Measurements from ENCODE around the gene NLRP11. TPM values are rescaled to one million over a fixed set of nuclear protein-coding genes. Genes with fewer than 3 reads are reported as not detected.

NLRP11 gene
- total RNA-seq, 1 donor from 2014 or later = not detected

- H3K36me3 Mint-ChIP-seq = peaks cover 4% of the 10 kb centered on the region
- H3K27me3 Mint-ChIP-seq (ENCODE audit: low read depth) = no peaks in the 10 kb centered on the region
Observed at GRCh38 chr19:55753401-55753800, 78.4 kb downstream of the NLRP11 start.

GRCh38 chr19:55750715-55751114 is 81.1 kb downstream of the NLRP11 start:
- no peaks in the 10 kb centered on the region for H3K27me3 Mint-ChIP-seq (ENCODE audit: low read depth)
- H3K36me3 Mint-ChIP-seq = peaks cover 2% of the 10 kb centered on the region
- H3K4me1 Mint-ChIP-seq = no peaks in the 10 kb centered on the region
- H3K9me3 Mint-ChIP-seq = peaks cover 48% of the 10 kb centered on the region
- no peak for TF ChIP-seq CTCF (IDR thresholded peaks at IDR 0.05; ENCODE audit: unreplicated experiment)
- DNase-seq (ENCODE audit: low spot score in 2 of 2, unreplicated experiment in 2 of 2) = no peak
- H3K27ac Mint-ChIP-seq = no peak overlapping the region
- no peak overlapping the region for H3K4me3 Mint-ChIP-seq

More at GRCh38 chr19:55753401-55753800, 78.4 kb downstream of the NLRP11 start:
- H3K9me3 Mint-ChIP-seq = peaks cover 51% of the 10 kb centered on the region
- no peak overlapping the region for H3K4me3 Mint-ChIP-seq
- no peak for TF ChIP-seq CTCF (IDR thresholded peaks at IDR 0.05; ENCODE audit: unreplicated experiment)
- no peaks in the 10 kb centered on the region for H3K4me1 Mint-ChIP-seq
- DNase-seq (ENCODE audit: low spot score in 2 of 2, unreplicated experiment in 2 of 2) = no peak
- no peak overlapping the region for H3K27ac Mint-ChIP-seq

- H3K4me1 Mint-ChIP-seq = no peaks in the 10 kb centered on the region
- H3K27me3 Mint-ChIP-seq (ENCODE audit: low read depth) = no peaks in the 10 kb centered on the region
- H3K9me3 Mint-ChIP-seq = peaks cover 44% of the 10 kb centered on the region
- no peak within 1 kb of the TSS for H3K4me3 Mint-ChIP-seq
- no peak within 1 kb of the TSS for H3K27ac Mint-ChIP-seq
- TF ChIP-seq CTCF (IDR thresholded peaks at IDR 0.05; ENCODE audit: unreplicated experiment) = no peak
- no peak for DNase-seq (ENCODE audit: low spot score in 2 of 2, unreplicated experiment in 2 of 2)
- H3K36me3 Mint-ChIP-seq = peaks cover 2% of the 10 kb centered on the region
Observed at GRCh38 chr19:55738302-55738701, 93.5 kb downstream of the NLRP11 start, which contains the start of gene NLRP9. TSS of gene NLRP9 (minus strand) at chr19:55738402. CDS start at chr19:55738374, 28 bp downstream.

Other genes starting within 250 kb of the NLRP11 start
- gene FIZ1, start 232.5 kb downstream of the NLRP11 start, total RNA-seq = 31.3 to 31.7 TPM (median 31.6 TPM) in 3 replicates
- 5.3 to 7.4 TPM (median 5.7 TPM) in 3 replicates for gene ZNF524, start 231.7 kb downstream of the NLRP11 start, total RNA-seq
- 18.7 to 21.4 TPM (median 21.2 TPM) in 3 replicates for gene ZNF865, start 226.4 kb downstream of the NLRP11 start, total RNA-seq
- gene ZNF784, start 207.4 kb downstream of the NLRP11 start, total RNA-seq = 12.8 to 13.7 TPM (median 12.9 TPM) in 3 replicates
- 49.6 to 53.9 TPM (median 50.9 TPM) in 3 replicates for gene ZNF580, start 191.0 kb downstream of the NLRP11 start, total RNA-seq
- 42.6 to 47.0 TPM (median 46.9 TPM) in 3 replicates for gene ZNF581, start 188.3 kb downstream of the NLRP11 start, total RNA-seq
- gene CCDC106, start 183.8 kb downstream of the NLRP11 start, total RNA-seq = 20.8 to 24.0 TPM (median 23.6 TPM) in 3 replicates
- 226 to 245 TPM (median 230 TPM) in 3 replicates for gene U2AF2, start 177.0 kb downstream of the NLRP11 start, total RNA-seq
- 99.6 to 104 TPM (median 102 TPM) in 3 replicates for gene EPN1, start 156.8 kb downstream of the NLRP11 start, total RNA-seq
- not detected in 3 replicates for gene NLRP9, start 93.6 kb downstream of the NLRP11 start, total RNA-seq
- gene RFPL4A, start 72.9 kb downstream of the NLRP11 start, total RNA-seq = not detected in 3 replicates
- gene RFPL4AL1, start 62.9 kb downstream of the NLRP11 start, total RNA-seq = not detected in 3 replicates
- gene NLRP4, start 4.5 kb upstream of the NLRP11 start, total RNA-seq = not detected in 3 replicates
- gene NLRP13, start 100.3 kb upstream of the NLRP11 start, total RNA-seq = not detected in 3 replicates
- gene NLRP8, start 115.8 kb upstream of the NLRP11 start, total RNA-seq = not detected in 3 replicates
- not detected in 3 replicates for gene NLRP5, start 154.8 kb upstream of the NLRP11 start, total RNA-seq